MM.1S (cell line): ENCODE results near the gene SCNM1.

Experiments used
- DNase-seq: peaks from one replicate; pipeline ENCODE4 v3.0.0-alpha.2; 2015
- H2AFZ ChIP-seq: fragments of 300-600 bp; sonication (generic); 2 replicates; pipeline ENCODE4 v1.6.0; 2016; ENCODE audit warnings: antibody characterized with exemption, low read length
- H3F3A ChIP-seq: fragments of 300-600 bp; sonication (generic); 2 replicates; pipeline ENCODE4 v1.6.1; 2016; ENCODE audit warnings: mild to moderate bottlenecking, antibody characterized with exemption, low read length, moderate library complexity, mixed read lengths; ENCODE audit not compliant: insufficient read depth
- H3K27ac ChIP-seq: fragments of 300-600 bp; sonication (generic); 2 replicates; pipeline ENCODE4 v1.5.1; 2016; ENCODE audit warnings: mild to moderate bottlenecking, low read length
- H3K27me3 ChIP-seq: fragments of 300-600 bp; sonication (generic); replicated peaks from 2 replicates; pipeline ENCODE4 v1.6.0; 2016; ENCODE audit warnings: low read length; ENCODE audit not compliant: insufficient read depth
- H3K36me3 ChIP-seq: fragments of 300-600 bp; sonication (generic); replicated peaks from 2 replicates; pipeline ENCODE4 v1.6.1; 2016; ENCODE audit warnings: mild to moderate bottlenecking, low read length, mixed read lengths; ENCODE audit not compliant: insufficient read depth
- H3K4me1 ChIP-seq: fragments of 300-600 bp; sonication (generic); 2 replicates; pipeline ENCODE4 v1.6.1; 2016; ENCODE audit warnings: low read length, mixed read lengths
- H3K4me2 ChIP-seq: fragments of 300-600 bp; sonication (generic); 2 replicates; pipeline ENCODE4 v1.6.0; 2016; ENCODE audit warnings: low read depth, low read length
- H3K4me3 ChIP-seq: fragments of 300-600 bp; sonication (generic); 2 replicates; pipeline ENCODE4 v1.5.1; 2016; ENCODE audit warnings: low read length, mixed read lengths
- H3K79me2 ChIP-seq: fragments of 300-600 bp; sonication (generic); 2 replicates; pipeline ENCODE4 v1.6.1; 2016; ENCODE audit warnings: mixed run types, low read length, mixed read lengths
- H3K9ac ChIP-seq: fragments of 300-600 bp; sonication (generic); 2 replicates; pipeline ENCODE4 v1.6.1; 2016; ENCODE audit warnings: low read length, mixed read lengths
- H3K9me2 ChIP-seq: fragments of 300-600 bp; sonication (generic); replicated peaks from 2 replicates; pipeline ENCODE4 v1.6.1; 2016; ENCODE audit warnings: mild to moderate bottlenecking, low read length, mixed read lengths; ENCODE audit not compliant: insufficient read depth
- H3K9me3 ChIP-seq: fragments of 300-600 bp; sonication (generic); replicated peaks from 2 replicates; pipeline ENCODE4 v1.6.1; 2016; ENCODE audit warnings: mild to moderate bottlenecking, low read length, mixed read lengths; ENCODE audit not compliant: insufficient read depth
- H4K20me1 ChIP-seq: fragments of 300-600 bp; sonication (generic); 2 replicates; pipeline ENCODE4 v1.6.1; 2016; ENCODE audit warnings: mild to moderate bottlenecking, low read length, moderate library complexity, mixed read lengths; ENCODE audit not compliant: insufficient read depth
- EZH2 ChIP-seq: fragments of 300-600 bp; sonication (generic); optimal IDR thresholded peaks from 2 replicates; pipeline ENCODE3; 2017; ENCODE audit warnings: low read depth, mild to moderate bottlenecking, antibody characterized with exemption, low read length, mixed read lengths
- EZH2phosphoT487 ChIP-seq: fragments of 300-600 bp; sonication (generic); IDR thresholded peaks from 2 replicates; pipeline ENCODE4 v1.6.1; 2018; ENCODE audit warnings: antibody characterized with exemption, low read length
- TF ChIP-seq, protein P1 (sequence below): fragments of 300-600 bp; sonication (generic); IDR thresholded peaks from 2 replicates; pipeline ENCODE4 v1.5.1; 2016; ENCODE audit warnings: antibody characterized with exemption, low read length, mixed read lengths

The SCNM1 gene

DNA sequence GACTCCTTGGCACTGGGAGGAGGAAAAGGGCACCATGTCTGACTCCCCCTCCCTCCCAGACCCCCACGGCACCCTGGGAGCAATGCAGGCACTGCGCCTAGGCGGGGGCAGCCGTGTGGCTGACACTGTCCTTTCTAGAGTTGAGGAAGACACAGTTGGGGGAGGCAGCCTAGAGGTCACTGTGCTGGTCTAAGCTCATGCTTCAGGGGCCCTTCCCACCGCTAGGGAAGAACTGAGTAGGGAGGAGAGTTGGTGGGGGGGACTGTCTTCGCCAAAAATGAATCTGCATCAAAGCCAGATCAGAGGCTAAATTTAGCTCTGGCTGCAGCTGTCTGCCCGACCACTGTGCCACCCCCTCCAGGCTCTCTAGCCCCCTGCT is 22.9 kb upstream of the SCNM1 start:
- no peaks in the 10 kb centered on the region for H4K20me1 ChIP-seq
- no peak overlapping the region for H3K27ac ChIP-seq
- H2AFZ ChIP-seq, result no peak overlapping the region
- no peak overlapping the region for H3K4me2 ChIP-seq
- no peaks in the 10 kb centered on the region for H3K36me3 ChIP-seq
- TF ChIP-seq, protein P1, sequence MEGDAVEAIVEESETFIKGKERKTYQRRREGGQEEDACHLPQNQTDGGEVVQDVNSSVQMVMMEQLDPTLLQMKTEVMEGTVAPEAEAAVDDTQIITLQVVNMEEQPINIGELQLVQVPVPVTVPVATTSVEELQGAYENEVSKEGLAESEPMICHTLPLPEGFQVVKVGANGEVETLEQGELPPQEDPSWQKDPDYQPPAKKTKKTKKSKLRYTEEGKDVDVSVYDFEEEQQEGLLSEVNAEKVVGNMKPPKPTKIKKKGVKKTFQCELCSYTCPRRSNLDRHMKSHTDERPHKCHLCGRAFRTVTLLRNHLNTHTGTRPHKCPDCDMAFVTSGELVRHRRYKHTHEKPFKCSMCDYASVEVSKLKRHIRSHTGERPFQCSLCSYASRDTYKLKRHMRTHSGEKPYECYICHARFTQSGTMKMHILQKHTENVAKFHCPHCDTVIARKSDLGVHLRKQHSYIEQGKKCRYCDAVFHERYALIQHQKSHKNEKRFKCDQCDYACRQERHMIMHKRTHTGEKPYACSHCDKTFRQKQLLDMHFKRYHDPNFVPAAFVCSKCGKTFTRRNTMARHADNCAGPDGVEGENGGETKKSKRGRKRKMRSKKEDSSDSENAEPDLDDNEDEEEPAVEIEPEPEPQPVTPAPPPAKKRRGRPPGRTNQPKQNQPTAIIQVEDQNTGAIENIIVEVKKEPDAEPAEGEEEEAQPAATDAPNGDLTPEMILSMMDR, result no peak
- TF ChIP-seq EZH2, result no peak
- TF ChIP-seq EZH2phosphoT487, result no peak
- no peak for DNase-seq
- H3K27me3 ChIP-seq, result peaks cover 35% of the 10 kb centered on the region
- no peak overlapping the region for H3K4me3 ChIP-seq
- peaks cover 8% of the 10 kb centered on the region; the same call in 1 of the 2 replicates for H3K4me1 ChIP-seq
- no peaks in the 10 kb centered on the region for H3K9me3 ChIP-seq
- no peak overlapping the region for H3K9ac ChIP-seq
- no peaks in the 10 kb centered on the region for H3F3A ChIP-seq
- H3K9me2 ChIP-seq, result no peaks in the 10 kb centered on the region
- no peaks in the 10 kb centered on the region for H3K79me2 ChIP-seq

DNA sequence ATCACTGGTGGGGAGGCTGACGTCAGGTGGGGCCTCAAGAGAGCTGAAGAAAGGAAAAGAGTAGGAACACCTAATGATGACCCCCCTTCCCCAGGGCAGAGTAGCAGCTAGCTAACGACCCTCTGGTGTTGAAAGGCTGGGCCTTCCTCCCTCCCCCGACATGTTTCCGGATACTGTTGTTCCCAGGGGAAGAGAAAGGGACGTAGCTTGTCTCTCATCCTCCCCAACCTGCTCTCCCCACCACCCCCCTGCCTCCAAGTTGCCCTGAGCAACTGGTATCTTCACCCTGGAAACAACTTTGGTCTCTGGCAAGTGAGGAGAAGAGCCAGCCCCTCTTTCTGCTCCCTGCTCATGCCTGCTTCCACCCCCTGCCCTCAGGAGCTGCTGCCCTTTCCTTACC is 22.0 kb upstream of the SCNM1 start:
- H2AFZ ChIP-seq, result no peak overlapping the region
- no peaks in the 10 kb centered on the region for H3K36me3 ChIP-seq
- H3K9ac ChIP-seq, result no peak overlapping the region
- no peaks in the 10 kb centered on the region for H4K20me1 ChIP-seq
- H3K9me3 ChIP-seq, result no peaks in the 10 kb centered on the region
- no peak overlapping the region for H3K4me2 ChIP-seq
- peaks cover 8% of the 10 kb centered on the region; the same call in 1 of the 2 replicates for H3K4me1 ChIP-seq
- no peak overlapping the region for H3K4me3 ChIP-seq
- no peaks in the 10 kb centered on the region for H3K79me2 ChIP-seq
- peaks cover 27% of the 10 kb centered on the region for H3K27me3 ChIP-seq
- H3K9me2 ChIP-seq, result no peaks in the 10 kb centered on the region
- no peak for DNase-seq
- no peak overlapping the region for H3K27ac ChIP-seq
- H3F3A ChIP-seq, result no peaks in the 10 kb centered on the region
- TF ChIP-seq, protein P1, result no peak

DNA sequence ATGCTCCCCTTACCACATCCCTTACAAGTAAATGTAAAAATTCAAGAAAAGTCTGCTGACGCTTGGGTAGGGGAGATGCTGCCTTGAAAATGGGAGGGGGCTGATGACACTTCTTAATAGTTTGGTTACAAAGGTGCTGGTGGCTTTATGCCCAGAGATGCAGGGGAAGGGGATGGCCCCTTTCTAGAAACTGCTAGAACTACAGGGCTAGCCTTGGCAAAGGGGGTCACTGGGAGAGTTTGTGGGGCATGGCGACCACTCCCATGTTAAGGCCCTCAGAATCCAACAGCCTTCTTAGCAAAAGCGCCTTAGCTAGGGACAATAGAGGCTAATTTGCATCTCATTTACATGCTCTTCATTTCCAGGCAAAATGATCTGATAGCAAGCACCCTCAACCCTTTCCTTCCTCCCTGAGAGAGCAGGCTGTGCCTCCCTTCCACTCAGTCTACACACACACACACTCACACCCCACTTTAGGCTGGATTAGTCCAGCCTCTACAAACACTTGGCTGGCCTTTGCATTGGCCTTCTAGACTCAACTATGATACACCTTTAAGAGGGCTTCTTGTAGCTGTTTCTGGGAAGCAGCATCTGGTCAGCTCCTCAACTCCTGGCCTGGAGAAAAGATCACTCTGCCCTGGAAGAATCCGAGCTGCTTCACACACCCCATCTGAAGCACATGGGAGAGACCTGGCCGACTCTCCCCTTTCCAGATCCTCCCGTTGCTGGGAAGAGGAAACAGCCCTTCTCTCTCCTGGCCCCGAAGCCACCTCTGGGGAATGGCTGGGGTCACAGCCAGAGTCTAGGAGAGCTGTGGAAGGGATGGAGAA is 21.3 kb upstream of the SCNM1 start:
- Histone ChIP-seq H3K9me3 (no peaks in the 10 kb centered on the region), H3K4me1 (peaks cover 8% of the 10 kb centered on the region; the same call in 1 of the 2 replicates), H3K27me3 (peaks cover 20% of the 10 kb centered on the region), H3K36me3 (no peaks in the 10 kb centered on the region), H3K27ac (no peak overlapping the region), H3K9ac (no peak overlapping the region), H4K20me1 (no peaks in the 10 kb centered on the region), H2AFZ (no peak overlapping the region), H3F3A (no peaks in the 10 kb centered on the region), H3K4me3 (no peak overlapping the region), H3K79me2 (no peaks in the 10 kb centered on the region), H3K4me2 (no peak overlapping the region), H3K9me2 (no peaks in the 10 kb centered on the region)
- no peak for DNase-seq
- TF ChIP-seq, protein P1, result no peak
- TF ChIP-seq EZH2phosphoT487 (no peak), EZH2 (no peak)
